Parietal lobe (tissue), 2 donors: ENCODE measurements around the gene MOV10. TPM values are rescaled to one million over a fixed set of nuclear protein-coding genes. Genes with fewer than 3 reads are reported as not detected.

Experiments used
- small RNA-seq: library from RNA; depleted of rRNA; stranded (forward); fragments of <200 nt; gene quantifications from one replicate; pipeline ENCODE3, GENCODE V24; 2014; ENCODE audit warnings: low replicate concordance
- total RNA-seq: library from RNA; depleted of rRNA; stranded (reverse); fragments of >200 nt; gene quantifications from one replicate; pipeline ENCODE4 v1.2.3, GENCODE V29; 2014

Gene MOV10, protein sequence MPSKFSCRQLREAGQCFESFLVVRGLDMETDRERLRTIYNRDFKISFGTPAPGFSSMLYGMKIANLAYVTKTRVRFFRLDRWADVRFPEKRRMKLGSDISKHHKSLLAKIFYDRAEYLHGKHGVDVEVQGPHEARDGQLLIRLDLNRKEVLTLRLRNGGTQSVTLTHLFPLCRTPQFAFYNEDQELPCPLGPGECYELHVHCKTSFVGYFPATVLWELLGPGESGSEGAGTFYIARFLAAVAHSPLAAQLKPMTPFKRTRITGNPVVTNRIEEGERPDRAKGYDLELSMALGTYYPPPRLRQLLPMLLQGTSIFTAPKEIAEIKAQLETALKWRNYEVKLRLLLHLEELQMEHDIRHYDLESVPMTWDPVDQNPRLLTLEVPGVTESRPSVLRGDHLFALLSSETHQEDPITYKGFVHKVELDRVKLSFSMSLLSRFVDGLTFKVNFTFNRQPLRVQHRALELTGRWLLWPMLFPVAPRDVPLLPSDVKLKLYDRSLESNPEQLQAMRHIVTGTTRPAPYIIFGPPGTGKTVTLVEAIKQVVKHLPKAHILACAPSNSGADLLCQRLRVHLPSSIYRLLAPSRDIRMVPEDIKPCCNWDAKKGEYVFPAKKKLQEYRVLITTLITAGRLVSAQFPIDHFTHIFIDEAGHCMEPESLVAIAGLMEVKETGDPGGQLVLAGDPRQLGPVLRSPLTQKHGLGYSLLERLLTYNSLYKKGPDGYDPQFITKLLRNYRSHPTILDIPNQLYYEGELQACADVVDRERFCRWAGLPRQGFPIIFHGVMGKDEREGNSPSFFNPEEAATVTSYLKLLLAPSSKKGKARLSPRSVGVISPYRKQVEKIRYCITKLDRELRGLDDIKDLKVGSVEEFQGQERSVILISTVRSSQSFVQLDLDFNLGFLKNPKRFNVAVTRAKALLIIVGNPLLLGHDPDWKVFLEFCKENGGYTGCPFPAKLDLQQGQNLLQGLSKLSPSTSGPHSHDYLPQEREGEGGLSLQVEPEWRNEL
- total RNA-seq: 9.1 TPM

DNA sequence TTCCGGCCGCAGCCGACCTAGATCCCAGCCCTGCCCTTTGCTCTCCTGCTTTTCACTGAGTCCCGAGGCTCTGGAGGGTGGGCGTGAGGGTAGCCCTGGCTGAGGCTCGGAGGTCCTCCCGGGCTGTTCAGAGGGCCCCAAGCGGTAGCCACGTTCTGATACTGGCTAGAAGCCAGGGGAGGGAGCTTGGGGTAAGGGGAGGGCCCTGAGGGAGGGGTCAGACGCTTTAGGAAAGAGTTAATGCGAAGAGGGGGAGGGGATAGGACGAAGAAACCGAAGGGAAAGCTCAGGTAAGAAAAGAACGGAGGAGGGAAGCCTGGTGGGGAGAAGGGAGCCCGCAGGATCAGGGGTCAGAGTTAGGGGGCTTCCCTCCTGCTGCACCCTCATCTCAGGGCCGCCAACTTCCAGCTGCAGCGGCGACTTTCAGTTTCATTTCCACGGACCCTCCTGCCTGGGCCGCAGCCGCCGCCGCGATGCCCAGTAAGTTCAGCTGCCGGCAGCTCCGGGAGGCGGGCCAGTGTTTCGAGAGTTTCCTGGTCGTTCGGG is at the start of gene MOV10:
Gene MOV10 (plus strand): TSS at position 220 of the 546 bp plus-strand sequence. CDS start 254 bp downstream, at position 474.

DNA sequence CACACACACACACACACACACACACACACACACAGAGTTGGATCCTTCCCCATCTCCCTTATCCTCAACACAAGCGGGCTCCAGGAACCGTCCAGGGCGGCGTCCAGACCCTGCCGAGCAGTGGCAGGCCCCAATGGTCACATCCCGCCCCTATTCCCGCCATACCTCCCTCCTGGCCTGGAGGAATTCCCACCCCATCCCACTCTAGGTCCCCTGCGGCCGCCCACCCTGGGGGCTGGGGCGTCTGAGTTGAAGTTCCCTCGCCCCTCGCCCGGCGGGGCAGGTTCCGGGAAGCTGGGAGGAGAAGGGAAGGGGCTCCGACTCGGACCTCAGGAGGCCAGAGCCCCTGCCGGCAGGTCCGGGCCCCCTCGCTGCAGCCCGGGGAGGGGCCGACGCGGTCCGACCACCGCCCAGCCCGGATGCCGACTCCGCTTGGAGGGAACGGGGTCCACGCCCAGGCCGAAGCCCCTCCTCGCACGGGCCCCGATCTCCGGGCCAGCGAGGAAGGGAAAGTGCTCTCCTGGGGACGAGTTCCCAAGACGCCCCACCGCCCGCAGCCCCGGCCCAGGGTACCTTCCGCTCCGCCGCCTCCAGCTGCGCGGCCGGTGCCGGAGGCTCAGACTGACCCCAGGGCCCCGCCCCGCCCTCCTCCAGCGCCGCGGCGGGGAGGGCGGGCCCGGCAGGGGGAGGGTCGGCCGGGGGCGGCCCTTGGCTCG is 32.2 kb downstream of the MOV10 start, which contains the start of gene RHOC:
Gene RHOC (minus strand): TSS at position 623 of the 716 bp plus-strand sequence. CDS start 3,328 bp downstream, outside the sequence.

DNA sequence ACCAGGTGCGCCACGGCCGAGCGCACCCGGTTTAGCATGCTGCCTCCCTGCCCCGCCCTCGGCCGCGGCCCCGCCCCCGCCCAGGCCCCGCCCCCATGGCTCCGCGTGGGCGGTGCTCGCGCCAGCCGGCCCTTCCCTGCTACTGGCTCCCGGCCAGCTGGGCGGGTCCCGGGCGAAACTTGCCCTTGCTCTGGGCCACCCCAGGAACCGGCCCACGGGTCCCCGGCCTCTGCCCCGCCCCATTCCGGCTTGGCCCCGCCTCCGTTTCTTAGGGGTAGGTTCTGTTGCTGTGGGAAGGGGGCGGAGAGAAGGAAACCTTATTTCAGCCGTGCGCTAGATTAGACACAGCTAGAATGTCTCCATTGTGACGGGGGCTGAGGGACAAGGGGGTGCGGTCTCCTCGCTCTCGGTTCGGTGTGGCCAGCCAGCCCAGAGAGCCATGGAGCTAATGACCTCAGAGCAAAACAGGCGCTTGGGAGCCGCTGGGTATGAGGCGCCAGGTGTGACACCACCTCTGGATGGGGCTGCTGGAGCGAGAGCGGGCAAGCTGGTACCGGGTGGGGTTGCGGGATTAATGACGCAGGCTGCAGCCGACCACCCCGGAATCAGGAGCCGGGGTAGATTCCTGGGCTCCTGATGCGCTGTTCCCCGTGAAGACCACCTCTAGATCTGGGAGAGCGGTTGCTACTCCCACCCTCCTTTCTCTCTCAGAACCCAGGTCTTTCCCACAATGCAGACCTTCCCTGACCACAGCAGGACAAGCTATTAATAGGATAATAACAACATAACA is 41.0 kb downstream of the MOV10 start, which contains the start of gene PPM1J:
Gene PPM1J (minus strand): TSS at position 69 of the 790 bp plus-strand sequence. CDS start 31 bp downstream, at position 38.

Small RNAs within 50 kb of the gene (small RNA-seq; reads per million reads assigned to genes)
- not detected for gene RNU7-70P

Other genes with a start within 250 kb of the MOV10 start
- 5.6 TPM for gene WNT2B, start 165.7 kb upstream of the MOV10 start, total RNA-seq
- gene ST7L, start 55.5 kb upstream of the MOV10 start, total RNA-seq: 49.8 TPM
- gene CAPZA1, start 54.8 kb upstream of the MOV10 start, total RNA-seq: 110 TPM
- 30.7 TPM for gene RHOC, start 32.5 kb downstream of the MOV10 start, total RNA-seq
- 3.4 TPM for gene PPM1J, start 40.7 kb downstream of the MOV10 start, total RNA-seq